ENCODE measurements around the gene TSLP. TPM values are rescaled to one million over a fixed set of nuclear protein-coding genes. Genes with fewer than 3 reads are reported as not detected.

TSLP gene
- total and polyA plus RNA-seq, 2 of the 8 experiments (the other 6 are each of a cell fraction or from before 2014, with no cell fraction given): 0.39 to 1.9 TPM

- TF ChIP-seq CHD7 (IDR thresholded peaks at IDR 0.05; ENCODE audit: insufficient replicate concordance, low read length): no peak
- TF ChIP-seq EGR1 (IDR thresholded peaks at IDR 0.05; ENCODE audit: borderline replicate concordance, low read depth, low read length): no peak
- TF ChIP-seq TAF7 (optimal IDR thresholded peaks at IDR 0.05; ENCODE audit: borderline replicate concordance, low read depth, low read length): no peak
- TF ChIP-seq CBX8 (IDR thresholded peaks at IDR 0.05; ENCODE audit: borderline replicate concordance, low read depth, low read length): no peak
- no peak for TF ChIP-seq SRF (IDR thresholded peaks at IDR 0.05; ENCODE audit: low read depth, low read length)
These were observed 3.3 kb upstream of the TSLP start (continued) for GRCh38 chr5:111068213-111068612.
